Activated CD4-positive, alpha-beta memory T cell treated with anti-CD3 and anti-CD28 coated beads, Interleukin-2, amount 10 ng/mL, durations not matched to agents 7 days and 5 days (primary cell): ENCODE measurements around the gene SMIM31. TPM values are rescaled to one million over a fixed set of nuclear protein-coding genes. Genes with fewer than 3 reads are reported as not detected.

ENCODE experiments used
- CTCF ChIA-PET: fragments of 350-600 bp; sonication (Branson Sonifier 250); formaldehyde crosslinking; loops from one replicate; lab custom pipeline; 2021; ENCODE audit warnings: antibody characterized with exemption, inconsistent platforms; lab: Charles Lee
- POLR2A ChIA-PET: fragments of 350-600 bp; sonication (Branson Sonifier 250); formaldehyde crosslinking; loops from one replicate; lab custom pipeline; 2021; ENCODE audit warnings: antibody characterized with exemption; lab: Charles Lee
- DNase-seq: peaks from one replicate; pipeline ENCODE4 v3.0.0-alpha.2; 2020
- H3K27ac Mint-ChIP-seq: one replicate; pipeline ENCODE4 v1.8.0; 2021; ENCODE audit warnings: mild to moderate bottlenecking, mixed read lengths
- H3K27me3 Mint-ChIP-seq: one replicate; pipeline ENCODE4 v1.8.0; 2021; ENCODE audit warnings: mixed read lengths
- H3K36me3 Mint-ChIP-seq: one replicate; pipeline ENCODE4 v1.8.0; 2021; ENCODE audit warnings: low read depth, mixed read lengths
- H3K4me1 Mint-ChIP-seq: one replicate; pipeline ENCODE4 v1.8.0; 2021; ENCODE audit warnings: mixed read lengths
- H3K4me3 Mint-ChIP-seq: one replicate; pipeline ENCODE4 v1.8.0; 2021; ENCODE audit warnings: mild to moderate bottlenecking, mixed read lengths
- H3K9me3 Mint-ChIP-seq: one replicate; pipeline ENCODE4 v1.8.0; 2021; ENCODE audit warnings: mixed read lengths
- total RNA-seq, 2 experiments: library from RNA; stranded (reverse); gene quantifications; one replicate each; pipeline ENCODE4 v1.2.3, GENCODE V29; 2021

Gene SMIM31
- total RNA-seq = not detected

- CTCF ChIA-PET = no interaction called here
- Mint-ChIP-seq H3K9me3 (no peaks in the 10 kb centered on the region), H3K4me1 (no peaks in the 10 kb centered on the region), H3K4me3 (no peak within 1 kb of the TSS), H3K27ac (no peak within 1 kb of the TSS), H3K36me3 (no peaks in the 10 kb centered on the region), H3K27me3 (no peaks in the 10 kb centered on the region)
- POLR2A ChIA-PET = no interaction called here
- no peak for DNase-seq
Observed at GRCh38 chr4:164753873-164754488, at the start of gene SMIM31. Gene SMIM31 (plus strand): TSS chr4:164754131. CDS start chr4:164770444, 16,313 bp downstream.

GRCh38 chr4:164706675-164707074 is 47.3 kb upstream of the SMIM31 start:
- DNase-seq = no peak
- CTCF ChIA-PET = no interaction called here
- Mint-ChIP-seq H3K9me3 (no peaks in the 10 kb centered on the region), H3K4me3 (no peak overlapping the region), H3K4me1 (no peaks in the 10 kb centered on the region), H3K27me3 (no peaks in the 10 kb centered on the region), H3K36me3 (no peaks in the 10 kb centered on the region), H3K27ac (no peak overlapping the region)
- POLR2A ChIA-PET = no interaction called here

- Mint-ChIP-seq H3K27me3 (no peaks in the 10 kb centered on the region), H3K36me3 (no peaks in the 10 kb centered on the region), H3K4me3 (no peak overlapping the region), H3K9me3 (no peaks in the 10 kb centered on the region), H3K27ac (no peak overlapping the region), H3K4me1 (no peaks in the 10 kb centered on the region)
- CTCF ChIA-PET = interaction anchor here (1.1 kb wide), 1 partner anchor 10 kb away, joined by 3 read pairs; no protein-coding TSS in a partner anchor
- POLR2A ChIA-PET = no interaction called here
- no peak for DNase-seq
Observed at GRCh38 chr4:164716901-164717300, 37.0 kb upstream of the SMIM31 start.

- POLR2A ChIA-PET = no interaction called here
- Mint-ChIP-seq H3K27me3 (peaks cover 2% of the 10 kb centered on the region), H3K9me3 (no peaks in the 10 kb centered on the region)
Observed at GRCh38 chr4:164718827-164719226, 35.1 kb upstream of the SMIM31 start.

GRCh38 chr4:164725066-164725465 is 28.9 kb upstream of the SMIM31 start:
- CTCF ChIA-PET = interaction anchor here (1.0 kb wide), 1 partner anchor 11 kb away, joined by 3 read pairs; no protein-coding TSS in a partner anchor

More at GRCh38 chr4:164718827-164719226, 35.1 kb upstream of the SMIM31 start:
- CTCF ChIA-PET = no interaction called here
- DNase-seq = no peak
- Mint-ChIP-seq H3K4me1 (no peaks in the 10 kb centered on the region), H3K4me3 (no peak overlapping the region), H3K36me3 (no peaks in the 10 kb centered on the region), H3K27ac (no peak overlapping the region)

GRCh38 chr4:164730705-164731393 is 23.1 kb upstream of the SMIM31 start:
- CTCF ChIA-PET = interaction anchor here (0.7 to 2.6 kb wide), 14 partner anchors 8 to 1180 kb away, joined by 3 to 15 read pairs (median 4); no protein-coding TSS in a partner anchor
- no peak for DNase-seq
- Mint-ChIP-seq H3K27me3 (peaks cover 6% of the 10 kb centered on the region), H3K36me3 (no peaks in the 10 kb centered on the region), H3K9me3 (no peaks in the 10 kb centered on the region), H3K27ac (no peak overlapping the region), H3K4me1 (peaks cover 2% of the 10 kb centered on the region), H3K4me3 (no peak overlapping the region)
- POLR2A ChIA-PET = no interaction called here

More at GRCh38 chr4:164725066-164725465, 28.9 kb upstream of the SMIM31 start:
- Mint-ChIP-seq H3K27ac (no peak overlapping the region), H3K4me3 (no peak overlapping the region), H3K27me3 (peaks cover 8% of the 10 kb centered on the region), H3K9me3 (no peaks in the 10 kb centered on the region), H3K36me3 (no peaks in the 10 kb centered on the region), H3K4me1 (peaks cover 4% of the 10 kb centered on the region)
- POLR2A ChIA-PET = no interaction called here
- DNase-seq = no peak

GRCh38 chr4:164731827-164732474 is 22.0 kb upstream of the SMIM31 start:
- no peak overlapping the region for H3K27ac Mint-ChIP-seq
- no peak overlapping the region for H3K4me3 Mint-ChIP-seq
- peaks cover 6% of the 10 kb centered on the region for H3K27me3 Mint-ChIP-seq
- ChIA-PET CTCF (interaction anchor here (0.7 to 2.6 kb wide), 12 partner anchors 8 to 1181 kb away, joined by 3 to 15 read pairs (median 5); no protein-coding TSS in a partner anchor), POLR2A (no interaction called here)
- peak; percentile 46 for DNase-seq
- no peaks in the 10 kb centered on the region for H3K9me3 Mint-ChIP-seq
- H3K4me1 Mint-ChIP-seq = peaks cover 2% of the 10 kb centered on the region
- no peaks in the 10 kb centered on the region for H3K36me3 Mint-ChIP-seq

GRCh38 chr4:164734484-164734883 is 19.4 kb upstream of the SMIM31 start:
- H3K36me3 Mint-ChIP-seq = no peaks in the 10 kb centered on the region
- no peak overlapping the region for H3K4me3 Mint-ChIP-seq
- CTCF ChIA-PET = interaction anchor here (0.6 to 1.6 kb wide), 2 partner anchors 1184 to 1625 kb away, joined by 3 to 5 read pairs; no protein-coding TSS in a partner anchor

GRCh38 chr4:164748375-164748774 is 5.6 kb upstream of the SMIM31 start:
- no peaks in the 10 kb centered on the region for H3K36me3 Mint-ChIP-seq
- CTCF ChIA-PET = interaction anchor here (1.0 to 1.5 kb wide), 4 partner anchors 10 to 1198 kb away, joined by 3 to 6 read pairs (median 4); no protein-coding TSS in a partner anchor
- POLR2A ChIA-PET = no interaction called here
- no peak overlapping the region for H3K27ac Mint-ChIP-seq
- H3K4me3 Mint-ChIP-seq = no peak overlapping the region
- peaks cover 2% of the 10 kb centered on the region for H3K27me3 Mint-ChIP-seq
- no peaks in the 10 kb centered on the region for H3K9me3 Mint-ChIP-seq
- no peaks in the 10 kb centered on the region for H3K4me1 Mint-ChIP-seq
- DNase-seq = no peak

More at GRCh38 chr4:164734484-164734883, 19.4 kb upstream of the SMIM31 start:
- H3K9me3 Mint-ChIP-seq = no peaks in the 10 kb centered on the region
- no peaks in the 10 kb centered on the region for H3K27me3 Mint-ChIP-seq
- POLR2A ChIA-PET = no interaction called here
- DNase-seq = no peak
- no peak overlapping the region for H3K27ac Mint-ChIP-seq
- peaks cover 2% of the 10 kb centered on the region for H3K4me1 Mint-ChIP-seq

GRCh38 chr4:164755432-164755831 is 1.5 kb downstream of the SMIM31 start:
- DNase-seq = no peak
- Mint-ChIP-seq H3K27ac (no peak overlapping the region), H3K36me3 (no peaks in the 10 kb centered on the region), H3K4me3 (no peak overlapping the region), H3K4me1 (no peaks in the 10 kb centered on the region), H3K27me3 (no peaks in the 10 kb centered on the region), H3K9me3 (no peaks in the 10 kb centered on the region)
- POLR2A ChIA-PET = no interaction called here
- CTCF ChIA-PET = no interaction called here

GRCh38 chr4:164756686-164757085 is 2.8 kb downstream of the SMIM31 start:
- H3K36me3 Mint-ChIP-seq = no peaks in the 10 kb centered on the region
- ChIA-PET CTCF (no interaction called here), POLR2A (no interaction called here)
- no peaks in the 10 kb centered on the region for H3K27me3 Mint-ChIP-seq
- H3K9me3 Mint-ChIP-seq = no peaks in the 10 kb centered on the region
- H3K4me3 Mint-ChIP-seq = no peak overlapping the region
- H3K4me1 Mint-ChIP-seq = no peaks in the 10 kb centered on the region
- no peak for DNase-seq
- H3K27ac Mint-ChIP-seq = no peak overlapping the region

- no peak overlapping the region for H3K27ac Mint-ChIP-seq
- DNase-seq = no peak
- no peaks in the 10 kb centered on the region for H3K36me3 Mint-ChIP-seq
- H3K4me3 Mint-ChIP-seq = no peak overlapping the region
- ChIA-PET POLR2A (no interaction called here), CTCF (interaction anchor here (0.7 kb wide), 1 partner anchor 1081 kb away, joined by 3 read pairs; no protein-coding TSS in a partner anchor)
- peaks cover 7% of the 10 kb centered on the region for H3K27me3 Mint-ChIP-seq
- H3K9me3 Mint-ChIP-seq = no peaks in the 10 kb centered on the region
- no peaks in the 10 kb centered on the region for H3K4me1 Mint-ChIP-seq
Observed at GRCh38 chr4:164761241-164761640, 7.3 kb downstream of the SMIM31 start.

- CTCF ChIA-PET = no interaction called here
Observed at GRCh38 chr4:164761746-164762275, 7.9 kb downstream of the SMIM31 start.

More at GRCh38 chr4:164761746-164762275, 7.9 kb downstream of the SMIM31 start:
- POLR2A ChIA-PET = no interaction called here
- no peak for DNase-seq
- Mint-ChIP-seq H3K9me3 (no peaks in the 10 kb centered on the region), H3K27ac (no peak overlapping the region), H3K4me3 (no peak overlapping the region), H3K4me1 (no peaks in the 10 kb centered on the region), H3K36me3 (no peaks in the 10 kb centered on the region), H3K27me3 (peaks cover 9% of the 10 kb centered on the region)
